ENCODE results near the gene PLPP4. TPM values are rescaled to one million over a fixed set of nuclear protein-coding genes. Genes with fewer than 3 reads are reported as not detected.

The PLPP4 gene
- total RNA-seq, 1 experiment from 2014 or later = not detected

- no peak for DNase-seq (ENCODE audit: low spot score)
- ChIA-PET POLR2A (ENCODE audit: low non-redundant PET) (no interaction called here), CTCF (no interaction called here)
- TF ChIP-seq, protein P1, sequence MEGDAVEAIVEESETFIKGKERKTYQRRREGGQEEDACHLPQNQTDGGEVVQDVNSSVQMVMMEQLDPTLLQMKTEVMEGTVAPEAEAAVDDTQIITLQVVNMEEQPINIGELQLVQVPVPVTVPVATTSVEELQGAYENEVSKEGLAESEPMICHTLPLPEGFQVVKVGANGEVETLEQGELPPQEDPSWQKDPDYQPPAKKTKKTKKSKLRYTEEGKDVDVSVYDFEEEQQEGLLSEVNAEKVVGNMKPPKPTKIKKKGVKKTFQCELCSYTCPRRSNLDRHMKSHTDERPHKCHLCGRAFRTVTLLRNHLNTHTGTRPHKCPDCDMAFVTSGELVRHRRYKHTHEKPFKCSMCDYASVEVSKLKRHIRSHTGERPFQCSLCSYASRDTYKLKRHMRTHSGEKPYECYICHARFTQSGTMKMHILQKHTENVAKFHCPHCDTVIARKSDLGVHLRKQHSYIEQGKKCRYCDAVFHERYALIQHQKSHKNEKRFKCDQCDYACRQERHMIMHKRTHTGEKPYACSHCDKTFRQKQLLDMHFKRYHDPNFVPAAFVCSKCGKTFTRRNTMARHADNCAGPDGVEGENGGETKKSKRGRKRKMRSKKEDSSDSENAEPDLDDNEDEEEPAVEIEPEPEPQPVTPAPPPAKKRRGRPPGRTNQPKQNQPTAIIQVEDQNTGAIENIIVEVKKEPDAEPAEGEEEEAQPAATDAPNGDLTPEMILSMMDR (conservative IDR thresholded peaks at IDR 0.05; ENCODE audit: low read depth, low read length) = no peak
- TF ChIP-seq EZH2 (IDR thresholded peaks at IDR 0.05; ENCODE audit: borderline replicate concordance, low read depth, low read length, poor library complexity, severe bottlenecking) = no peak
- H3K36me3 ChIP-seq (ENCODE audit: insufficient read depth, low read length, poor library complexity, severe bottlenecking) = no peaks in the 10 kb centered on the region
- no peaks in the 10 kb centered on the region for H3K27me3 ChIP-seq (replicated peaks; ENCODE audit: insufficient read depth, low read depth, low read length, poor library complexity)
- H3K4me3 ChIP-seq (ENCODE audit: low read depth, low read length, poor library complexity, severe bottlenecking) = no peak overlapping the region
- intact Hi-C loops (cut with micrococcal nuclease; ENCODE audit: unreplicated experiment) = no loop called here
- no peaks in the 10 kb centered on the region for H3K4me1 ChIP-seq (ENCODE audit: insufficient read depth, low read length, poor library complexity, severe bottlenecking)
- no TSS peak for BruUV-seq (replicated peaks)
- H3K27ac ChIP-seq (ENCODE audit: low read depth, low read length, poor library complexity, severe bottlenecking) = no peak overlapping the region
- no peaks in the 10 kb centered on the region for H3K9me3 ChIP-seq (ENCODE audit: low read depth, low read length, poor library complexity, severe bottlenecking)
Measured at GRCh38 chr10:120541984-120542383, 85.0 kb downstream of the PLPP4 start.

DNA sequence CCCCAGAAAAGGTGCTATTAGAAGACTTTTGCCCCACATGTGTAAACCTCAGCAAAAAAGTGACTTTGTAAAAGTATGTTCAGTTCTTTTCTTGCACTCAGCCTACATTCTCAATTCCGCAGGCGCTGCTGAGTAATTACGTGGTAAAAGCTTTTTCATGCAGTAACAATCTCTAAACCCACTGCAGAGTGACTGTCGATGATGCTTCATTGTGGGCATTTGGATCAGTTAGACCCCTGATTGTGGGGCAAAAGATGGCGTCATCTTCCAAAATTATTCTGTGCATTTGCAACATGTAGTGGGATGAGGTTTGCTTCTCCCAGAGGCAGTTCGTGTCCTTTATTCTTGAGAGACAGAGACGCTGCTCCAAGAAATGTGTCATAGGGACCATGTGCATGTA, 85.6 kb downstream of the PLPP4 start:
- ChIA-PET POLR2A (ENCODE audit: low non-redundant PET) (no interaction called here), CTCF (no interaction called here)
- BruUV-seq (replicated peaks) = no TSS peak

DNA sequence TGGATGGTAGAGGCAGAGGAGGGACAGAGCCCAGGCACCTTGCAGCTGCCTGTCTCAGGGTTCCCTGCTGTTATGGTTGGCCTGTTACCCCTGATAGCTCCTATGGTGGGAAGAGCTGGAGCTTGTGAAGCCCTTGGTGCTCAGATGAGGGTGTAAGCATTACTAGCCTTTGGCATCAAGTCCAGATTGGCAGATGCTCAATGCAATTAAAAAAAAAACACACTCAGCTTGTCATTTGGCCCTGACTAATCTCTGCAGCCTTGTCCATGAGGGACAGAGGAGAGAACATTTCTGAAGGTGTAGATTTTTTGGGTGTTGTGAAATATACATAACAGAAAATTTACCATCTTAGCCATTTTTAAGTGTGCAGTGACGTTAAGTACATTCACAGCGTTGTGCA, 86.3 kb downstream of the PLPP4 start:
- POLR2A ChIA-PET (ENCODE audit: low non-redundant PET) = no interaction called here
- H3K9me3 ChIP-seq (ENCODE audit: low read depth, low read length, poor library complexity, severe bottlenecking) = no peaks in the 10 kb centered on the region
- H3K4me3 ChIP-seq (ENCODE audit: low read depth, low read length, poor library complexity, severe bottlenecking) = no peak overlapping the region
- intact Hi-C loops (cut with micrococcal nuclease; ENCODE audit: unreplicated experiment) = no loop called here
- no peaks in the 10 kb centered on the region for H3K36me3 ChIP-seq (ENCODE audit: insufficient read depth, low read length, poor library complexity, severe bottlenecking)
- CTCF ChIA-PET = no interaction called here
- DNase-seq (ENCODE audit: low spot score) = no peak
- no peaks in the 10 kb centered on the region for H3K4me1 ChIP-seq (ENCODE audit: insufficient read depth, low read length, poor library complexity, severe bottlenecking)
- H3K27ac ChIP-seq (ENCODE audit: low read depth, low read length, poor library complexity, severe bottlenecking) = no peak overlapping the region
- BruUV-seq (replicated peaks) = no TSS peak
- no peak for TF ChIP-seq EZH2 (IDR thresholded peaks at IDR 0.05; ENCODE audit: borderline replicate concordance, low read depth, low read length, poor library complexity, severe bottlenecking)
- TF ChIP-seq, protein P1 (conservative IDR thresholded peaks at IDR 0.05; ENCODE audit: low read depth, low read length) = no peak
- no peaks in the 10 kb centered on the region for H3K27me3 ChIP-seq (replicated peaks; ENCODE audit: insufficient read depth, low read depth, low read length, poor library complexity)

More for the DNA sequence above, 85.6 kb downstream of the PLPP4 start:
- H3K9me3 ChIP-seq (ENCODE audit: low read depth, low read length, poor library complexity, severe bottlenecking) = no peaks in the 10 kb centered on the region
- intact Hi-C loops (cut with micrococcal nuclease; ENCODE audit: unreplicated experiment) = no loop called here
- no peaks in the 10 kb centered on the region for H3K4me1 ChIP-seq (ENCODE audit: insufficient read depth, low read length, poor library complexity, severe bottlenecking)
- no peaks in the 10 kb centered on the region for H3K27me3 ChIP-seq (replicated peaks; ENCODE audit: insufficient read depth, low read depth, low read length, poor library complexity)
- H3K36me3 ChIP-seq (ENCODE audit: insufficient read depth, low read length, poor library complexity, severe bottlenecking) = no peaks in the 10 kb centered on the region
- no peak for DNase-seq (ENCODE audit: low spot score)
- TF ChIP-seq EZH2 (IDR thresholded peaks at IDR 0.05; ENCODE audit: borderline replicate concordance, low read depth, low read length, poor library complexity, severe bottlenecking) = no peak
- TF ChIP-seq, protein P1 (conservative IDR thresholded peaks at IDR 0.05; ENCODE audit: low read depth, low read length) = no peak
- no peak overlapping the region for H3K4me3 ChIP-seq (ENCODE audit: low read depth, low read length, poor library complexity, severe bottlenecking)
- no peak overlapping the region for H3K27ac ChIP-seq (ENCODE audit: low read depth, low read length, poor library complexity, severe bottlenecking)
